Endodermal cell (in vitro differentiated cells): ENCODE measurements around the gene FBXL17. TPM values are rescaled to one million over a fixed set of nuclear protein-coding genes. Genes with fewer than 3 reads are reported as not detected.

Experiments
- DNase-seq: peaks from one replicate; pipeline ENCODE4 v3.0.0-alpha.2; 2017
- H3K27ac ChIP-seq: 2 replicates; pipeline ENCODE4 v1.5.1; 2013; ENCODE audit warnings: mild to moderate bottlenecking, low read depth, low read length, moderate library complexity
- H3K27me3 ChIP-seq: 2 replicates; pipeline ENCODE4 v1.6.1; 2013; ENCODE audit warnings: mild to moderate bottlenecking, low read length, moderate library complexity; ENCODE audit not compliant: insufficient read depth, control insufficient read depth, poor library complexity, severe bottlenecking
- H3K36me3 ChIP-seq: 2 replicates; pipeline ENCODE4 v1.7.0; 2013; ENCODE audit warnings: mild to moderate bottlenecking, low read length, moderate library complexity; ENCODE audit not compliant: control insufficient read depth, insufficient read depth
- H3K4me1 ChIP-seq: one replicate; pipeline ENCODE4 v1.7.0; 2013; ENCODE audit warnings: low read length; ENCODE audit not compliant: control insufficient read depth, insufficient read depth
- H3K4me3 ChIP-seq: 2 replicates; pipeline ENCODE4 v1.5.1; 2013; ENCODE audit warnings: mild to moderate bottlenecking, low read length, moderate library complexity
- H3K9ac ChIP-seq: 2 replicates; pipeline ENCODE4 v1.6.1; 2013; ENCODE audit warnings: mild to moderate bottlenecking, low read length, moderate library complexity; ENCODE audit not compliant: poor library complexity, severe bottlenecking; ENCODE audit errors: extremely low read depth
- H3K9me3 ChIP-seq: 2 replicates; pipeline ENCODE4 v1.6.1; 2013; ENCODE audit warnings: mild to moderate bottlenecking, low read length, moderate library complexity; ENCODE audit not compliant: control insufficient read depth
- H3K27ac Mint-ChIP-seq: 2 replicates; pipeline ENCODE4 v1.8.0; 2020; ENCODE audit warnings: mixed read lengths
- H3K27me3 Mint-ChIP-seq: 2 replicates; pipeline ENCODE4 v1.8.0; 2021; ENCODE audit warnings: mild to moderate bottlenecking, mixed read lengths; ENCODE audit not compliant: insufficient read depth
- H3K36me3 Mint-ChIP-seq: 2 replicates; pipeline ENCODE4 v1.8.0; 2020; ENCODE audit warnings: low read depth, mixed read lengths
- H3K4me1 Mint-ChIP-seq: 2 replicates; pipeline ENCODE4 v1.8.0; 2020; ENCODE audit warnings: mixed read lengths
- H3K4me3 Mint-ChIP-seq: 2 replicates; pipeline ENCODE4 v1.8.0; 2020; ENCODE audit warnings: mild to moderate bottlenecking, moderate library complexity, mixed read lengths
- H3K9me3 Mint-ChIP-seq: 2 replicates; pipeline ENCODE4 v1.8.0; 2020; ENCODE audit warnings: mild to moderate bottlenecking, mixed read lengths
- WGBS, 2 experiments: methylation state at CpG; one replicate each; pipeline versions ENCODE4 v1.1.5 to v1.1.7; 2013; ENCODE audit warnings: missing lambda C conversion rate in 2 of 2, mixed read lengths in 1 of 2; ENCODE audit not compliant: insufficient coverage in 1 of 2, insufficient read length in 1 of 2; 5-methylcytosine and 5-hydroxymethylcytosine counted together
- total RNA-seq, 2 donors: library from RNA; stranded (reverse); fragmentation: NEBNext Ultra II Directional in 1 of 2; extraction: Animal tissue kit (Norgen Biotek cat#: 25700) in 1 of 2; gene quantifications; 2 replicates in 1 of 2; 3 replicates in 1 of 2; pipeline ENCODE4 v1.2.1, GENCODE V29; 2021
- TF ChIP-seq, protein P1 (sequence below): fragments of 200-600 bp; sonication (generic); conservative IDR thresholded peaks from 2 replicates; pipeline ENCODE4 v1.5.0; 2021; ENCODE audit warnings: antibody characterized with exemption, mild to moderate bottlenecking

FBXL17 gene
- total RNA-seq, 2 donors from 2014 or later: 7.4 to 8.6 TPM

DNA sequence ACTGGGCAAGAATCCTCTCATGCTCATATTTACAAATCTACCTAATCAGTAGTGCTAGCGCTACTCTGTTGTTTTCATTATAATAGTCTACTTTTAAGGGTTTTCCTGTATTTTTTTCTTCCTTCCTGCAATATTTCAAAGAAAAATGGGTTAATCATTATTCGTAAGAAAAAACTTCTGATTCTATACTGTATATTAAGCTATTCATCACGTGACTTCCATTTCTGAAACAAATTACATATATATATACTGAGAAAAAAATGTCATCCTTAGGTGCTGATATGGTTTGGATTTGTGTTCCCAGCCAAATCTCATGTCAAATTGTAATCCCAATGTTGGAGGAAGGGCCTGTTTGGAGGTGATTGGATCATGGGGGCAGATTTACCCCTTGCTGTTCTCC, 197.0 kb downstream of the FBXL17 start:
- 100% methylated on average over 1 of the region's 3 CpGs for WGBS, 2 experiments
- Mint-ChIP-seq H3K36me3 (peaks cover 12% of the 10 kb centered on the region), H3K27ac (no peak overlapping the region), H3K27me3 (no peaks in the 10 kb centered on the region), H3K4me1 (peaks cover 8% of the 10 kb centered on the region), H3K9me3 (peaks cover 4% of the 10 kb centered on the region), H3K4me3 (no peak overlapping the region)
- Histone ChIP-seq H3K27ac (no peak overlapping the region), H3K27me3 (no peaks in the 10 kb centered on the region), H3K9ac (no peak overlapping the region), H3K9me3 (no peaks in the 10 kb centered on the region), H3K4me1 (no peaks in the 10 kb centered on the region), H3K36me3 (no peaks in the 10 kb centered on the region), H3K4me3 (no peak overlapping the region)
- TF ChIP-seq, protein P1, sequence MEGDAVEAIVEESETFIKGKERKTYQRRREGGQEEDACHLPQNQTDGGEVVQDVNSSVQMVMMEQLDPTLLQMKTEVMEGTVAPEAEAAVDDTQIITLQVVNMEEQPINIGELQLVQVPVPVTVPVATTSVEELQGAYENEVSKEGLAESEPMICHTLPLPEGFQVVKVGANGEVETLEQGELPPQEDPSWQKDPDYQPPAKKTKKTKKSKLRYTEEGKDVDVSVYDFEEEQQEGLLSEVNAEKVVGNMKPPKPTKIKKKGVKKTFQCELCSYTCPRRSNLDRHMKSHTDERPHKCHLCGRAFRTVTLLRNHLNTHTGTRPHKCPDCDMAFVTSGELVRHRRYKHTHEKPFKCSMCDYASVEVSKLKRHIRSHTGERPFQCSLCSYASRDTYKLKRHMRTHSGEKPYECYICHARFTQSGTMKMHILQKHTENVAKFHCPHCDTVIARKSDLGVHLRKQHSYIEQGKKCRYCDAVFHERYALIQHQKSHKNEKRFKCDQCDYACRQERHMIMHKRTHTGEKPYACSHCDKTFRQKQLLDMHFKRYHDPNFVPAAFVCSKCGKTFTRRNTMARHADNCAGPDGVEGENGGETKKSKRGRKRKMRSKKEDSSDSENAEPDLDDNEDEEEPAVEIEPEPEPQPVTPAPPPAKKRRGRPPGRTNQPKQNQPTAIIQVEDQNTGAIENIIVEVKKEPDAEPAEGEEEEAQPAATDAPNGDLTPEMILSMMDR: no peak
- DNase-seq: no peak

- no peak overlapping the region for H3K9ac ChIP-seq
- no peaks in the 10 kb centered on the region for H3K36me3 ChIP-seq
- no peaks in the 10 kb centered on the region for H3K4me1 ChIP-seq
- WGBS, 2 experiments: 67 to 84% methylated on average over 3 to 7 of the region's 7 CpGs
- no peak overlapping the region for H3K4me3 Mint-ChIP-seq
- H3K27ac ChIP-seq: no peak overlapping the region
- peaks cover 4% of the 10 kb centered on the region for H3K9me3 Mint-ChIP-seq
- no peaks in the 10 kb centered on the region for H3K4me1 Mint-ChIP-seq
- H3K27ac Mint-ChIP-seq: no peak overlapping the region
- TF ChIP-seq, protein P1: no peak
- H3K27me3 Mint-ChIP-seq: no peaks in the 10 kb centered on the region
- no peak overlapping the region for H3K4me3 ChIP-seq
- H3K27me3 ChIP-seq: no peaks in the 10 kb centered on the region
- DNase-seq: no peak
- H3K36me3 Mint-ChIP-seq: peaks cover 12% of the 10 kb centered on the region
- H3K9me3 ChIP-seq: no peaks in the 10 kb centered on the region
Measured at GRCh38 chr5:108181975-108182374, 199.9 kb downstream of the FBXL17 start.

- H3K27me3 ChIP-seq: no peaks in the 10 kb centered on the region
- H3K27ac ChIP-seq: no peak overlapping the region
- TF ChIP-seq, protein P1: no peak
- peaks cover 3% of the 10 kb centered on the region for H3K4me1 ChIP-seq
- H3K9me3 ChIP-seq: peaks cover 8% of the 10 kb centered on the region
- no peak for DNase-seq
- Mint-ChIP-seq H3K4me1 (peaks cover 6% of the 10 kb centered on the region), H3K4me3 (no peak overlapping the region), H3K27me3 (no peaks in the 10 kb centered on the region), H3K27ac (no peak overlapping the region), H3K36me3 (peaks cover 4% of the 10 kb centered on the region), H3K9me3 (peaks cover 4% of the 10 kb centered on the region)
- no peak overlapping the region for H3K9ac ChIP-seq
- no peaks in the 10 kb centered on the region for H3K36me3 ChIP-seq
- H3K4me3 ChIP-seq: no peak overlapping the region
Measured at GRCh38 chr5:108174286-108174685, 207.6 kb downstream of the FBXL17 start.
